HepG2 (cell line): ENCODE data around the gene S100G.

Source experiments
- HDAC2 ChIP-seq: sonication (generic); formaldehyde crosslinking; IDR thresholded peaks from 2 replicates; pipeline ENCODE4 v1.4.0; 2020; ENCODE audit warnings: missing genetic modification reagents
- MYNN ChIP-seq: sonication (generic); formaldehyde crosslinking; IDR thresholded peaks from 2 replicates; pipeline ENCODE4 v1.4.0; 2020; ENCODE audit warnings: mild to moderate bottlenecking, low read depth, missing genetic modification reagents
- SP4 ChIP-seq: sonication (generic); formaldehyde crosslinking; IDR thresholded peaks from 2 replicates; pipeline ENCODE4 v1.8.1; 2023; ENCODE audit warnings: mild to moderate bottlenecking, missing genetic modification reagents

DNA sequence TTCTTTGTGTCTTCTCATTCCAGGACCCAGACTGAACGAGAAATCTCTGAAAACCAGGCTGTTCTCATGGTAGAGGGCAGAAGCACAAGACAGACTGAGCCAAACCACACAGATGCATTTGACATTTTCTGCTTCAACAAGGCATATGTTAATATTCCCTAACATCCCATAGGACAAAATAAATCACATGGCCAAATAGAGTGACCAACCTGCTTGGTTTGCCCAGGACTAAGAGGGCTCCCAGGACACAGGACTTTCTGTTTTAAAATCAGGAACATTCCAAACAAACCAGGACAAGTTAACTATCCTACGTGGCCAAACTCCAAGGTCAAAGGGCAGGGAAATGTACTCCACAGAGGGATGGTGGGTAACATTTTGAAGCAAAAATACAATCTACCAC, 50.8 kb downstream of the S100G start:
- no peak for TF ChIP-seq MYNN (CRISPR knock-in tag)
- no peak for TF ChIP-seq SP4 (CRISPR knock-in tag)
- TF ChIP-seq HDAC2 (CRISPR knock-in tag): no peak
